Suppressor macrophage treated with lipopolysaccharide for 1 hour (primary cell): ENCODE results near the gene PROS1.
"Not testable (repeated sequence)": the region's sequence is repeated elsewhere in the genome, so short reads cannot be mapped to it uniquely, and the experiment has no call there.

Experiments used
- DNase-seq, 3 donors: peaks; one replicate each; pipeline ENCODE4 v3.0.0-alpha.2; 2020 to 2022

Gene PROS1

DNA sequence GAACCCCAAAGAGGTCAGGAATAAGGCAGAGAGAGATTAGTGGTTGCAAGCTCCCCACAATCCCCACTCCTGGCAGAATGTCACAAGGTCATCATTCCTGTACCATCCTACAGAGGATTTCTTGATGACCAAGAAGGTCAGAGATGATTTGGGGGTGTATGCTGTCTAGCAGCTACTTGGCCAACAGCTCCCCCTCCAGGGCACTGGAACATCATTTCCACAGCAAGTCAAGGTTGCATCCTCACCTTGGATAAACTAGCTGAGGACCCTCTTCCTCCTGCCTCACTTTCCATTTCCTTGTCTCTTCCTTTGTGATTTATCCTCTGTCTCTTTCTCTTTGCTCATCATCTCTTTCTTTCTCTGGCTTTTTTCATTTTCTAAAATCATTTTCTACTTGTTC lies 106.3 kb downstream of the PROS1 start:
- DNase-seq, result no peak

DNA sequence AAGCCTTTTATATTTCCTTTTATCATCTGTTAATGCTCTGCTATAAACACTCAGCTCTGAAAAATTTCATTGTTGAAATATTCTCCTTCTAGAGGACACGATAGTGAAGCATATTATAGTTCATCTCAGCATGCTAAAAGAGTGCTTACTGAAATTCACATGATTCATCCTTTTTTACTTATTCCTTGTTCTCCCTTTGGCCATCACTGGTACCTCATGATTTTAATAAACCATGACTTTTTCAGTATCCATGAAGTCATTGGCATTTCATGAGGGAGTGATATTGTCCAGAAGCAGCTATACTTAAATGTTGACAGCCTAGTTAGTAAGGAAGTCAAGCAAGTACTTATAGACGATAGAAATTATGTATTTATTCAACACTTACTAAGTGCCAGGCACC lies 112.7 kb downstream of the PROS1 start:
- no peak for DNase-seq

- DNase-seq, result no peak
Observed at GRCh38 chr3:93855401-93855800, 118.3 kb downstream of the PROS1 start.

GRCh38 chr3:93852228-93852627 lies 121.5 kb downstream of the PROS1 start:
- not testable (repeated sequence) for DNase-seq

DNA sequence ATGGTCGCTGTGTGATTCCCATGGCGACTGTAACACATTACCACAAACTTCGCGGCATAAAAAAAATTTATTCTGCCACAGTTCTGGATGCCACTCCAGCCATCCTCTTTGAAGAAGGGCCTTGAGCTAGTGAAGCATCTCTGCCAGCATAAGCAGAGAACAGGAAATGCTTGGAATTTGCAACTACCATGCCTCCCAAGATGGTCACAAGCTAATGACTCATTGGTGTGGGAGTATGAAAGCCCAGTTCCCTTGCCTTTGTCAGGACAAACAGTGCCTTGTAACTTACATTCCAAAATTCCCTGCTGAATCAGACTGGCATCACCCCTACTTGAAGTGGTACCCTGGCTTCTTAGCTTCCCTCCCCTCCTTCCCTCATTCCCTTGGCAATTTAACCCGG lies 129.7 kb downstream of the PROS1 start:
- DNase-seq, result peak; percentile 41 to 56 (median 56)

DNA sequence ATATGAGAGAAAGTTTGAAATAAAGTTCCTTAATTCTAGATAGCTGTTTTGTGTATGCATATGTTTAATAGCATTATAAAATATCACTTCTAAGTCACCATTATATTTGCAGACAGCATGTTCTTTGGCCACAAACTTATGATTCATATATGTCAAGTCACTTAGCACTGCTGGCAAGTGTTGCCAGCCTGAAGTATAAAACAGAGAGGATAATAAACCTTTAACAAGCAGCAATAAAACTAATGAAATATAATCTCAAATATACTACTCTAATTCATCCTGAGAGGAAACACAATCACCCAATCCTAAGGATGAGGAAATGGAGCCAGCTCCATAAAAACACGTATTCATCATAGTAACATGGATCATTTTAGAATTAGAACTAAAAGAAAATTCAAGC lies 134.5 kb downstream of the PROS1 start:
- DNase-seq, result not testable (repeated sequence)
